HCT116 (cell line): ENCODE data around the gene RHD. TPM values are rescaled to one million over a fixed set of nuclear protein-coding genes. Genes with fewer than 3 reads are reported as not detected.
"Not testable (repeated sequence)": the region's sequence is repeated elsewhere in the genome, so short reads cannot be mapped to it uniquely, and the experiment has no call there.

Source experiments
- ATAC-seq: fragments of 200-7000 bp; cut with Tn5 transposase; 2 replicates; pipeline ENCODE4 v1.9.1; 2020; ENCODE audit warnings: mild to moderate bottlenecking, moderate library complexity
- BruUV-seq: library from RNA; stranded (reverse); fragments of 400-500 nt; replicated peaks from 2 replicates; lab custom pipeline; 2021; lab: Mats Ljungman, UMichigan
- CTCF ChIA-PET: fragments of 300-600 bp; sonication (Branson Sonifier 250); formaldehyde crosslinking; loops from one replicate; lab custom pipeline; 2021; ENCODE audit warnings: antibody characterized with exemption; lab: Charles Lee
- POLR2A ChIA-PET: fragments of 300-600, 350-600 bp; sonication (Branson Sonifier 250); formaldehyde crosslinking; loops from one replicate; lab custom pipeline; 2021; ENCODE audit warnings: antibody characterized with exemption; lab: Charles Lee
- RAD21 ChIA-PET, 2 experiments: fragments of 300-600 bp; sonication (Branson Sonifier 250); formaldehyde crosslinking; loops; one replicate each; lab custom pipeline; 2023; ENCODE audit warnings: low total read pairs in 2 of 2; ENCODE audit not compliant: uncharacterized antibody in 2 of 2, unreplicated experiment in 2 of 2, low non-redundant PET in 1 of 2; lab: Charles Lee
- DNase-seq: peaks from one replicate; pipeline ENCODE4 v3.0.0-alpha.2; 2010; ENCODE audit warnings: low read depth, low spot score
- H2AFZ ChIP-seq: fragments of 200-600 bp; shearing (Covaris generic), sonication (generic); 2 replicates; pipeline ENCODE4 v1.6.1; 2017; ENCODE audit warnings: low read depth, mixed run types, mixed read lengths, antibody characterized with exemption, low read length; ENCODE audit not compliant: poor library complexity, severe bottlenecking
- H3K27ac ChIP-seq: 2 replicates; pipeline ENCODE4 v1.5.1; 2012; ENCODE audit warnings: low read depth, low read length
- H3K27me3 ChIP-seq: fragments of 200-600 bp; sonication (generic); 2 replicates; pipeline ENCODE4 v1.6.1; 2016; ENCODE audit warnings: mixed run types, low read length, mixed read lengths; ENCODE audit not compliant: insufficient read depth
- H3K36me3 ChIP-seq, 2 experiments: fragments of 200-500 bp in 1 of 2; fragments of 200-600 bp in 1 of 2; sonication (Bioruptor generic) in 1 of 2; sonication (generic) in 1 of 2; 2 replicates each; pipeline versions ENCODE4 v1.5.1 to v1.6.1; 2014 to 2016; ENCODE audit warnings: low read length in 2 of 2, inconsistent platforms in 1 of 2, mixed read lengths in 1 of 2, mixed run types in 1 of 2; ENCODE audit not compliant: insufficient read depth in 2 of 2, control insufficient read depth in 1 of 2
- H3K4me1 ChIP-seq, 2 experiments: fragments of 200-600 bp in 1 of 2; sonication (generic) in 1 of 2; 2 replicates each; pipeline versions ENCODE4 v1.5.1 to v1.6.1; 2012 to 2017; ENCODE audit warnings: low read length in 2 of 2, inconsistent platforms in 1 of 2, mild to moderate bottlenecking in 1 of 2, mixed read lengths in 1 of 2, mixed run types in 1 of 2, moderate library complexity in 1 of 2; ENCODE audit not compliant: insufficient read depth in 2 of 2, control insufficient read depth in 1 of 2
- H3K4me2 ChIP-seq: fragments of 200-600 bp; sonication (generic); 2 replicates; pipeline ENCODE4 v1.6.1; 2017; ENCODE audit warnings: mixed run types, low read length, mixed read lengths
- H3K4me3 ChIP-seq, 2 experiments: fragments of 200-600 bp in 1 of 2; sonication (generic) in 1 of 2; replicated peaks in 1 of 2; 2 replicates each; pipeline ENCODE4 v1.5.1; 2011 to 2016; ENCODE audit warnings: low read length in 2 of 2, control low read depth in 1 of 2, low read depth in 1 of 2, mild to moderate bottlenecking in 1 of 2, mixed read lengths in 1 of 2, mixed run types in 1 of 2
- H3K79me2 ChIP-seq: fragments of 200-600 bp; sonication (generic); 2 replicates; pipeline ENCODE4 v1.6.1; 2017; ENCODE audit warnings: mild to moderate bottlenecking, mixed run types, low read length, moderate library complexity, mixed read lengths; ENCODE audit not compliant: insufficient read depth
- H3K9ac ChIP-seq: fragments of 200-600 bp; sonication (generic); 2 replicates; pipeline ENCODE4 v1.6.1; 2016; ENCODE audit warnings: low read length, mixed read lengths
- H3K9me2 ChIP-seq: fragments of 200-600 bp; sonication (generic), shearing (Covaris generic); 2 replicates; pipeline ENCODE4 v1.6.1; 2017; ENCODE audit warnings: mixed run types, mild to moderate bottlenecking, moderate library complexity; ENCODE audit not compliant: insufficient read depth
- H3K9me3 ChIP-seq, 2 experiments: fragments of 200-500 bp in 1 of 2; fragments of 200-600 bp in 1 of 2; sonication (Bioruptor generic) in 1 of 2; sonication (generic) in 1 of 2; 2 replicates each; pipeline ENCODE4 v1.6.1; 2014 to 2017; ENCODE audit warnings: low read length in 2 of 2, mixed read lengths in 2 of 2, inconsistent platforms in 1 of 2, low read depth in 1 of 2, mild to moderate bottlenecking in 1 of 2, mixed run types in 1 of 2, moderate library complexity in 1 of 2; ENCODE audit not compliant: control insufficient read depth in 1 of 2, insufficient read depth in 1 of 2
- H4K20me1 ChIP-seq: fragments of 200-600 bp; sonication (generic), shearing (Covaris generic); 2 replicates; pipeline ENCODE4 v1.6.1; 2017; ENCODE audit warnings: mixed run types, mild to moderate bottlenecking, moderate library complexity; ENCODE audit not compliant: insufficient read depth
- intact Hi-C: fragments of 100-400 bp; cut with micrococcal nuclease; formaldehyde crosslinking; loops from 2 replicates; pipeline ENCODE4 v1.10.0; 2022
- total RNA-seq: library from RNA; stranded (reverse); gene quantifications from one replicate; pipeline ENCODE4 v1.2.1, GENCODE V29; 2021; ENCODE audit not compliant: unreplicated experiment

RHD gene
- total RNA-seq, 1 experiment from 2014 or later: not detected

DNA sequence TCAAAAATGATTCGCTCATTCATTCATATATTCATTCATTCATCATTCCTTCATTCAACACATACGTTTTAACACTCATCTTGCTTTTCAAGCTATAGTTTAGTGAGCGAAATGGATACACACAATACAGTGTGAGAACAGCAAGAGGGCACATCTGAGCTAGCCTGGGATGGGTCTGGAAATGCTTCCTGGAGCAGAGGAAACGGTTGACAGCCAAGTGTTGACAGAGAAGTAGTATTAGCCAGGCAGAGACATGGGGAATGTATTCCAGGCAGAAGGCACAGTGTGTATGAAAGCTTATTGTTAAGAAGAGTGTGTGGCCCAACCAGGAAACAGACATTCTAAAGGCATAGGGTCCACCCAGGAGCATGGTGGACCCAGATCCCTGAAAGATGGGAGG, 32.6 kb downstream of the RHD start:
- intact Hi-C loops, POLR2A ChIA-PET, H3K9me3 ChIP-seq, ATAC-seq, H3K4me2 ChIP-seq, H3K9ac ChIP-seq, H3K4me1 ChIP-seq, H3K36me3 ChIP-seq, H3K27me3 ChIP-seq, H4K20me1 ChIP-seq, H3K4me3 ChIP-seq, DNase-seq, CTCF ChIA-PET, H3K27ac ChIP-seq, BruUV-seq, H2AFZ ChIP-seq, RAD21 ChIA-PET, H3K9me2 ChIP-seq, H3K79me2 ChIP-seq: not testable (repeated sequence)

DNA sequence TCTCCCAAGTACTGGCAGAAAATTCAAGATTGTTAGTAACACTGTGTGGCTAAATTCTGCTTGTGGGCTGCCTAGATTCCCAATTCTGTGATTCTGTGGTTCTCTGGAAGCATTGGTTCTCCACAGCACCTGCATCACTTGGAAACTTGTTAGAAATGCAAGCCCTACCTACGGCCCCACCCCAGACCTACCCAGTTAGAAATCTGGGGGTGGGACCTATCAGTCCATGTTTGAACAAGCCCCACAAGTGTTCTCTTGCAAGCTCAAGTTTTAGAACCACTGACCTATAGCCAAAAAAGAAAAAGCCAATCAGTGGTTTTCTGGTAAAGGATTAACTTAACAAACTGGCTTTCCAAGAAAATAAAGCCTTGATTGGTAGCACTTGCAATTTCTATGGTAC, 35.9 kb downstream of the RHD start:
- H3K27me3 ChIP-seq, H3K4me3 ChIP-seq, H3K4me2 ChIP-seq, RAD21 ChIA-PET, H3K9me2 ChIP-seq, CTCF ChIA-PET, ATAC-seq, H2AFZ ChIP-seq, BruUV-seq, H3K27ac ChIP-seq, H3K9me3 ChIP-seq, DNase-seq, H3K36me3 ChIP-seq, H3K4me1 ChIP-seq, intact Hi-C loops, H4K20me1 ChIP-seq, POLR2A ChIA-PET, H3K79me2 ChIP-seq, H3K9ac ChIP-seq: not testable (repeated sequence)

DNA sequence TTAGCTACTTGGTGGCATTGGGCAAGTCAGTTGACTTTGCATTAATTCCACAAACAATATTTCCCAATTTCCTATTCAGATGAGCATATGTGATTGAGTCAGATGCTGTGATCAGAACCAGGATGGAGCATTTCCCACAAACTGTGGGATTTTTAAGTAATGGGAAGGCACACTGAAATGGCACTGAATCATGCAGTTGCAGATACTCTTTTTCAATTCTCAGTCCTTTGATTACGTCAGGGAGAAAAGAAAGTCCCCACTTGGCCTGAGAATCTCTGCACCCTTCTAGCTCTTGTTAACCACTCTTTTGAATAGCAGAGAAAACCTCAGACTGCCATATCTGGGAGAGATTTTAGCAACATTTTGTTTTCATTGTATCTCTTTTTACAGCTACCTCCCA, 36.8 kb downstream of the RHD start:
- H3K4me2 ChIP-seq, H3K9me3 ChIP-seq, H3K27ac ChIP-seq, DNase-seq, H3K9me2 ChIP-seq, intact Hi-C loops, H3K4me1 ChIP-seq, H3K36me3 ChIP-seq, H3K27me3 ChIP-seq, RAD21 ChIA-PET, CTCF ChIA-PET, H2AFZ ChIP-seq, H3K79me2 ChIP-seq, BruUV-seq, POLR2A ChIA-PET, ATAC-seq, H3K4me3 ChIP-seq, H4K20me1 ChIP-seq, H3K9ac ChIP-seq: not testable (repeated sequence)

DNA sequence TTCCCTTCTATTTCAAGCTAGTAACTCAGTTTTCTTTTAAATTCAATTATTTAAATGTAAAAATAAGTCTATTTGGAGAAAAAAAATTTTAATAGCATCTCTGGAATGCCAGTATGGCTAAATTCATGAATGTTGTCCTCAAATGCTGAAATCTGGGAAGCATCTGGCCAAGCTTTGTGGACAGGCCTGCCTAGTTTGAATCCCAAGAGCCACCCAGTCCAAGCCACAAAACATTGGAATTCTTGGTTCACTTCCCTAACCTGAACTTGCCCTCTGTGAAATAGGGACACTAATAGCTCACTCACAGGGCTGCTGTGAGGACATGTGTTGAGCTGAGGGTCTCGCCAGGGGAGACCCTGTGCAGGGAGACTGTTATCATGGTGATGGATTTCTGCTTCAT, 37.2 kb downstream of the RHD start:
- RAD21 ChIA-PET, H3K4me1 ChIP-seq, H3K4me3 ChIP-seq, intact Hi-C loops, H3K9me3 ChIP-seq, BruUV-seq, H3K27me3 ChIP-seq, H4K20me1 ChIP-seq, ATAC-seq, CTCF ChIA-PET, H3K79me2 ChIP-seq, H3K4me2 ChIP-seq, DNase-seq, POLR2A ChIA-PET, H3K9me2 ChIP-seq, H3K9ac ChIP-seq, H3K27ac ChIP-seq, H3K36me3 ChIP-seq, H2AFZ ChIP-seq: not testable (repeated sequence)
